Left lung (tissue), 10 donors: ENCODE measurements around the gene ITPA. TPM values are rescaled to one million over a fixed set of nuclear protein-coding genes. Genes with fewer than 3 reads are reported as not detected.

ENCODE experiments used
- ATAC-seq: fragments of 200-7000 bp; cut with Tn5 transposase; one replicate; pipeline ENCODE4 v1.9.1; 2020; ENCODE audit warnings: moderate library complexity
- DNase-seq, 4 donors: peaks; one replicate each; pipeline ENCODE4 v3.0.0-alpha.2; 2013 to 2020
- H3K27ac ChIP-seq, 2 donors: fragments of 200-600 bp; sonication (generic) in 1 of 2; one replicate each; pipeline versions ENCODE4 v1.5.0 to v1.8.0; 2020 to 2021
- H3K27me3 ChIP-seq, 2 donors: fragments of 200-600 bp; sonication (generic) in 1 of 2; one replicate each; pipeline versions ENCODE4 v1.5.0 to v1.8.0; 2020 to 2021
- H3K36me3 ChIP-seq, 2 donors: fragments of 200-600 bp; sonication (generic) in 1 of 2; one replicate each; pipeline versions ENCODE4 v1.5.0 to v1.8.0; 2020 to 2021
- H3K4me1 ChIP-seq, 2 donors: fragments of 200-600 bp; one replicate each; pipeline ENCODE4 v1.8.0; 2021
- H3K4me3 ChIP-seq, 2 donors: fragments of 200-600 bp; sonication (generic) in 1 of 2; one replicate each; pipeline versions ENCODE4 v1.5.0 to v1.8.0; 2020 to 2021; ENCODE audit warnings: mild to moderate bottlenecking in 1 of 2
- H3K9me3 ChIP-seq, 2 donors: fragments of 200-600 bp; sonication (generic) in 1 of 2; one replicate each; pipeline versions ENCODE4 v1.5.0 to v1.8.0; 2020 to 2021
- CTCF ChIP-seq, 2 donors: fragments of 200-600 bp; sonication (generic) in 1 of 2; IDR thresholded peaks; one replicate each; pipeline versions ENCODE4 v1.5.0 to v1.8.0; 2021; ENCODE audit warnings: antibody characterized with exemption in 2 of 2
- intact Hi-C, 2 donors: fragments of 100-400 bp; cut with DNase I; formaldehyde crosslinking; loops; one replicate each; pipeline versions ENCODE4 v1.11.2 to v1.14.2; 2022
- polyA plus RNA-seq, 6 donors: library from polyadenylated mRNA; unstranded; fragments of 120-200 nt; gene quantifications; one replicate each; pipeline ENCODE4 v1.2.1, GENCODE V29; 2013; ENCODE audit not compliant: insufficient read length in 6 of 6
- total RNA-seq, 2 donors: library from RNA; stranded (reverse); fragmentation: NEBNext Ultra II Directional; extraction: Animal tissue kit (Norgen Biotek cat#: 25700); gene quantifications; one replicate each; pipeline ENCODE4 v1.2.1, GENCODE V29; 2021
- donor health status: DM: no; HTN: yes; CAD: no.
- donor health status: DM: no; HTN: no; CAD: no.

Gene ITPA
- total and polyA plus RNA-seq, 8 donors: 43.5 to 63.7 (median 50.8) TPM

GRCh38 chr20:3188823-3189413, 20.4 kb upstream of the ITPA start:
- no peaks in the 10 kb centered on the region for H3K9me3 ChIP-seq
- TF ChIP-seq CTCF (IDR thresholded peaks at IDR 0.05): no peak
- peaks cover 0 to 57% of the 10 kb centered on the region in 2 donors for H3K36me3 ChIP-seq
- no peak overlapping the region for H3K4me3 ChIP-seq
- no peaks in the 10 kb centered on the region for H3K4me1 ChIP-seq
- DNase-seq (peak in 1 of 4 donors; percentile 17), ATAC-seq (no peak)
- no peak overlapping the region for H3K27ac ChIP-seq
- intact Hi-C loops: no loop called here
- H3K27me3 ChIP-seq: no peaks in the 10 kb centered on the region

- peaks cover 0 to 65% of the 10 kb centered on the region in 2 donors for H3K36me3 ChIP-seq
- peak in 1 of 4 donors; percentile 4 for DNase-seq
- no peak for TF ChIP-seq CTCF (IDR thresholded peaks at IDR 0.05)
Observed at GRCh38 chr20:3189561-3190131, 19.7 kb upstream of the ITPA start.

GRCh38 chr20:3190681-3191111, 18.6 kb upstream of the ITPA start:
- peak in 1 of 4 donors; percentile 77 for DNase-seq
- Histone ChIP-seq H3K4me3 (no peak overlapping the region), H3K27ac (no peak overlapping the region), H3K27me3 (no peaks in the 10 kb centered on the region), H3K36me3 (peaks cover 0 to 75% of the 10 kb centered on the region in 2 donors), H3K4me1 (no peaks in the 10 kb centered on the region), H3K9me3 (no peaks in the 10 kb centered on the region)
- ATAC-seq: no peak
- intact Hi-C loops: no loop called here
- no peak for TF ChIP-seq CTCF (IDR thresholded peaks at IDR 0.05)

More at GRCh38 chr20:3189561-3190131, 19.7 kb upstream of the ITPA start:
- H3K4me1 ChIP-seq: no peaks in the 10 kb centered on the region
- intact Hi-C loops: no loop called here
- no peaks in the 10 kb centered on the region for H3K27me3 ChIP-seq
- H3K4me3 ChIP-seq: no peak overlapping the region
- no peak overlapping the region for H3K27ac ChIP-seq
- H3K9me3 ChIP-seq: no peaks in the 10 kb centered on the region
- no peak for ATAC-seq

- no peak overlapping the region for H3K27ac ChIP-seq
- no peak for TF ChIP-seq CTCF (IDR thresholded peaks at IDR 0.05)
- intact Hi-C loops: no loop called here
- H3K4me3 ChIP-seq: no peak overlapping the region
- H3K27me3 ChIP-seq: no peaks in the 10 kb centered on the region
- peaks cover 0 to 92% of the 10 kb centered on the region in 2 donors for H3K36me3 ChIP-seq
- no peaks in the 10 kb centered on the region for H3K9me3 ChIP-seq
- DNase-seq: peak in 1 of 4 donors; percentile 64
- no peak for ATAC-seq
- H3K4me1 ChIP-seq: no peaks in the 10 kb centered on the region
Observed at GRCh38 chr20:3192226-3193015, 16.9 kb upstream of the ITPA start.
